ENCODE data around the gene SLCO6A1.

DNA sequence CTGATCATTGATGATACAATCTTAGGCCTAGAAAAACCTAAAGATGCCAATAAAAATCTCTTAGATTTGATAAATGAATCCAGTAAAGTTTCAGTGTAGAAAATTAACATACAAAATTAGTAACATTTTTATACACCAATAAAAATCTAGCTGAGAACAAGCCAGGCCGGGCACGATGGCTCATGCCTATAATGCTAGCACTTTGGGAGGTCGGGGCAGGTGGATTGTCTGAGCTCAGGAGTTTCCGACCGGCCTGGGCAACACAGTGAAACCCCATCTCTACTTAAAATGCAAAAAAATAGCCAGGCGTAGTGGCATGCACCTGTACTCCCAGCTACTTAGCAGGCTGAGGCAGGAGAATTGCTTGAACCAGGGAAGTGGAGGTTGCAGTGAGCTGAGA lies 84.4 kb downstream of the SLCO6A1 start:
- no peak for TF ChIP-seq POLR2A (IDR thresholded peaks at IDR 0.05; ENCODE audit: extremely low read depth, insufficient read length)
- TF ChIP-seq, protein P1, sequence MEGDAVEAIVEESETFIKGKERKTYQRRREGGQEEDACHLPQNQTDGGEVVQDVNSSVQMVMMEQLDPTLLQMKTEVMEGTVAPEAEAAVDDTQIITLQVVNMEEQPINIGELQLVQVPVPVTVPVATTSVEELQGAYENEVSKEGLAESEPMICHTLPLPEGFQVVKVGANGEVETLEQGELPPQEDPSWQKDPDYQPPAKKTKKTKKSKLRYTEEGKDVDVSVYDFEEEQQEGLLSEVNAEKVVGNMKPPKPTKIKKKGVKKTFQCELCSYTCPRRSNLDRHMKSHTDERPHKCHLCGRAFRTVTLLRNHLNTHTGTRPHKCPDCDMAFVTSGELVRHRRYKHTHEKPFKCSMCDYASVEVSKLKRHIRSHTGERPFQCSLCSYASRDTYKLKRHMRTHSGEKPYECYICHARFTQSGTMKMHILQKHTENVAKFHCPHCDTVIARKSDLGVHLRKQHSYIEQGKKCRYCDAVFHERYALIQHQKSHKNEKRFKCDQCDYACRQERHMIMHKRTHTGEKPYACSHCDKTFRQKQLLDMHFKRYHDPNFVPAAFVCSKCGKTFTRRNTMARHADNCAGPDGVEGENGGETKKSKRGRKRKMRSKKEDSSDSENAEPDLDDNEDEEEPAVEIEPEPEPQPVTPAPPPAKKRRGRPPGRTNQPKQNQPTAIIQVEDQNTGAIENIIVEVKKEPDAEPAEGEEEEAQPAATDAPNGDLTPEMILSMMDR (IDR thresholded peaks at IDR 0.05; ENCODE audit: low read depth, low read length), result no peak
- TF ChIP-seq MYC (IDR thresholded peaks at IDR 0.05; ENCODE audit: low read depth, low read length), result no peak

All from NB4 (cell line).